ENCODE results near the gene C4orf36. TPM values are rescaled to one million over a fixed set of nuclear protein-coding genes. Genes with fewer than 3 reads are reported as not detected.

C4orf36 gene
- total RNA-seq, 1 experiment from 2014 or later: not detected

DNA sequence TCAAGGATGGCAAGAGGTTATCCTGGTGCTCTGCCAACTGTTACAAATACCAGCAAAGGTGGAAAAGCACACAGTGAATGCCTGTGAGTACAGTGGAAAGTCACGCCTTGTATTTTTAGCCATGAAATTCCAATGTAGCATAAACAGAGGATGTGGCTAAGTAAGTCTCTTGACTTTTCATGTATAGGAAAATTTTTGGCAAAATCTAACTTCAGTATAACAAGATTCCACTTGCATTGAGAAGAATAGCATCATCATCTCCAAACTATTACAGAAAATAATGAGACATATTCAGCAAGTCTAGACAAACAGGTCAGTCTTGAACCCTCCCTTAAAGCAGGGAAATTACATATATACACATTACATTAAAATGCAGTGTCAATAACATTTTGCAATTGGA, 50.9 kb downstream of the C4orf36 start:
- Histone ChIP-seq H3K27me3 (ENCODE audit: low read length) (no peaks in the 10 kb centered on the region), H3K36me3 (ENCODE audit: insufficient read depth, low read length) (no peaks in the 10 kb centered on the region), H4K20me1 (ENCODE audit: insufficient read depth, low read depth, low read length) (no peaks in the 10 kb centered on the region), H3K4me1 (ENCODE audit: low read length) (no peaks in the 10 kb centered on the region), H3K9ac (ENCODE audit: low read length) (no peak overlapping the region), H3K4me2 (ENCODE audit: low read depth, low read length, poor library complexity, severe bottlenecking) (no peak overlapping the region), H3K9me2 (replicated peaks; ENCODE audit: insufficient read depth, low read length) (no peaks in the 10 kb centered on the region), H3K79me2 (ENCODE audit: low read length) (no peaks in the 10 kb centered on the region), H3K9me3 (ENCODE audit: low read length) (no peaks in the 10 kb centered on the region), H2AFZ (ENCODE audit: low read length) (no peak overlapping the region), H3K4me3 (ENCODE audit: low read length) (no peak overlapping the region), H3K27ac (ENCODE audit: low read length) (no peak overlapping the region)
- DNase-seq: no peak

DNA sequence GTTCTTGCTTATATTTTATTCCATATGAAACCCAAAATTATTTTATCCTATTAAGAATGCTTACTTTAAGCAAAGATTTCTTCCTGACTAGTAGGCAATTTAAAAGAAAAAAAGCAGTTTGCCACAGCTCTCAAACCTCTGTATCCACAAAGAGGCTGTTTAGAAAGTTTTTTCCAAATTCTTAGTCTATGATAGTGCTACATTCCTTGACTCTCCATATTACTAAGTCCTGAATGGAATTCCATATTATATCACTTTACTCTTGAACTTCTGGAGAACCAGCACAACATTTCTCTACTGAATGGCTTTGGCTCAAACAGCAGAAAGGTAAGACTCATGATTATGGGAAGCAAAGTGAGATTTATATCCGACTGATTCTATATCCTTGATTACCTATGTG, 51.4 kb downstream of the C4orf36 start:
- H3K9me3 ChIP-seq (ENCODE audit: low read length): no peaks in the 10 kb centered on the region
- H3K36me3 ChIP-seq (ENCODE audit: insufficient read depth, low read length): no peaks in the 10 kb centered on the region
- no peak overlapping the region for H2AFZ ChIP-seq (ENCODE audit: low read length)
- no peak for DNase-seq
- no peaks in the 10 kb centered on the region for H3K4me1 ChIP-seq (ENCODE audit: low read length)
- H3K4me2 ChIP-seq (ENCODE audit: low read depth, low read length, poor library complexity, severe bottlenecking): no peak overlapping the region
- H3K4me3 ChIP-seq (ENCODE audit: low read length): no peak overlapping the region
- H3K79me2 ChIP-seq (ENCODE audit: low read length): no peaks in the 10 kb centered on the region
- no peaks in the 10 kb centered on the region for H3K27me3 ChIP-seq (ENCODE audit: low read length)
- no peaks in the 10 kb centered on the region for H4K20me1 ChIP-seq (ENCODE audit: insufficient read depth, low read depth, low read length)
- no peak overlapping the region for H3K9ac ChIP-seq (ENCODE audit: low read length)
- no peaks in the 10 kb centered on the region for H3K9me2 ChIP-seq (replicated peaks; ENCODE audit: insufficient read depth, low read length)
- H3K27ac ChIP-seq (ENCODE audit: low read length): no peak overlapping the region

DNA sequence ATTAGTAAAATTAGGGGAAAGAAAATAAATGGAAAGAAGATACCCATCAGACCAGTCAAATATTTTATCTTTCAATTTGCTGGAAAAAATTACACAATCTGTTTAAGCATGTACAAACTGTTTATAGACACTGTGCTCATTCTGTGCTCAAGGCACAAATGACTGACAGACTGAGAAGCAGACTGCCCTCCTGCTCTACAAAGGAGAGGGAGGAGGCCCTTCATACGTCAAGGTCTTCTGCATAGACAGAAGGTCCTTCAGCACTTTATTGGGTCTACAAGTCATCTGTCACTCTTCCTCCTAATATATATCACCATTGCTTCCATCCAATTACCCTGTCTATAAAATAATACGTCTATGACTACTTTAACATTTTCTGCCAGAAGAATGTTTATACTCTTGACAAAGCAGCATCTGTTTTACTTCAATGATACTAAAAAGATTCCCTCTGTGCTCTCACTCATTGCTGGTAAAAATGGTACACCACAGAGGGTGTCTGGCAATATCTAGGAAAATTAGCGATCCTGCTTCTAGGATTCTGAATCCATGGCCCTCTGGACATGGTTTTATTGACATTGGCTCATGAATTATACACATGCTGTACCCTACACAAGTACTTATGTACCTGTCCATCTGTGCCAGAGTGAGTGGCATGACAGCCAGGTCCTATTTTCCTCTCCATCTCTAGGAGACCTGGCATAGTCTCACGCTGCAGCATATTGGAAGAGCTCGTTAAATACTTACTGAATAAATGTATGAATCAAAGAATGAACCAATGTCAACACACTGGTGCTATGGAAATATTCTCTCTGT, 54.3 kb downstream of the C4orf36 start:
- DNase-seq: no peak

DNA sequence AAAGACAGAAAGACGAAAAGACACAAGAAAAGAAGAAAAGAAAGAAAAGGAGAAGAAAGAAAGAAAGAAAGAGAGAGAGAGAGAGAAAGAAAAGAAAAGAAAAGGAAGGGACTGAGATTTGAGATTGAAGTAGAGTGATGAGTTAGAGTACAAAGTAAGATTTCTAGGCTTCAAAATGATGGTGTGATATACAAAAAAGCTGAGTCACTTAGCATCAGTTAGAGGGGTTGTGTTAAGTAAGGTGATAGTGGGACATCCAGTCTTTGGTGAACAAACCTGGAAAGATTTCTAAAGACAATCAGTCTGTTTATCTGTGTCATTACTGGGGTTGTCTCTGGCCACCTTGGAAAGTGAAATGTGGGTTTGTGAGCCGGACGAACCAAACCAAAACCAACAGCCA, 56.5 kb downstream of the C4orf36 start:
- H3K9me2 ChIP-seq (replicated peaks; ENCODE audit: insufficient read depth, low read length): no peaks in the 10 kb centered on the region
- no peaks in the 10 kb centered on the region for H3K79me2 ChIP-seq (ENCODE audit: low read length)
- no peaks in the 10 kb centered on the region for H4K20me1 ChIP-seq (ENCODE audit: insufficient read depth, low read depth, low read length)
- no peak overlapping the region for H3K27ac ChIP-seq (ENCODE audit: low read length)
- H3K4me3 ChIP-seq (ENCODE audit: low read length): no peak overlapping the region
- no peaks in the 10 kb centered on the region for H3K36me3 ChIP-seq (ENCODE audit: insufficient read depth, low read length)
- H3K27me3 ChIP-seq (ENCODE audit: low read length): no peaks in the 10 kb centered on the region
- DNase-seq: no peak
- no peaks in the 10 kb centered on the region for H3K4me1 ChIP-seq (ENCODE audit: low read length)
- H3K9ac ChIP-seq (ENCODE audit: low read length): no peak overlapping the region
- H3K9me3 ChIP-seq (ENCODE audit: low read length): no peaks in the 10 kb centered on the region
- H2AFZ ChIP-seq (ENCODE audit: low read length): no peak overlapping the region
- H3K4me2 ChIP-seq (ENCODE audit: low read depth, low read length, poor library complexity, severe bottlenecking): no peak overlapping the region

More for the DNA sequence above, 54.3 kb downstream of the C4orf36 start:
- Histone ChIP-seq H3K27ac (ENCODE audit: low read length) (no peak overlapping the region), H2AFZ (ENCODE audit: low read length) (no peak overlapping the region), H3K27me3 (ENCODE audit: low read length) (no peaks in the 10 kb centered on the region), H3K9me2 (replicated peaks; ENCODE audit: insufficient read depth, low read length) (no peaks in the 10 kb centered on the region), H3K36me3 (ENCODE audit: insufficient read depth, low read length) (no peaks in the 10 kb centered on the region), H3K4me1 (ENCODE audit: low read length) (no peaks in the 10 kb centered on the region), H3K4me3 (ENCODE audit: low read length) (no peak overlapping the region), H3K79me2 (ENCODE audit: low read length) (no peaks in the 10 kb centered on the region), H3K4me2 (ENCODE audit: low read depth, low read length, poor library complexity, severe bottlenecking) (no peak overlapping the region), H3K9ac (ENCODE audit: low read length) (no peak overlapping the region), H4K20me1 (ENCODE audit: insufficient read depth, low read depth, low read length) (no peaks in the 10 kb centered on the region), H3K9me3 (ENCODE audit: low read length) (no peaks in the 10 kb centered on the region)

DNA sequence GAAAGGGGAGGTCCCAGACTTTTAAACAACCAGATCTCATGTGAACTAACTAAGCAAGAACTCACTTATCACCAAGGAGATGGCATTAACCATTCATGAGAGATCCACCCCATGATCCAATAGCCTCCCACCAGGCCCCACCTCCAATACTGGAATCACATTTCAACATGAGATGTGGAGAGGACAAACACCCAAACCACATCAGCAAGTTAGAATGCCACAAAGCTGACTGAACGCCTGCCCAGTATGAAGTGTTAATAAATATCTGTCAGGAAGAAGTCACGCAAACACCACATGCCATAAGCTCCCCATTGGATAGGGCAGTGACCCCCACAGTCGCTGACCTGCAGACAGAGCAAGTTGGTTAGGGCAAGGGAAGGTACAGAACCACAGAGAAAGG, 57.3 kb downstream of the C4orf36 start:
- no peak overlapping the region for H3K4me3 ChIP-seq (ENCODE audit: low read length)
- no peak for DNase-seq
- H3K4me1 ChIP-seq (ENCODE audit: low read length): no peaks in the 10 kb centered on the region
- H3K79me2 ChIP-seq (ENCODE audit: low read length): no peaks in the 10 kb centered on the region
- H3K27me3 ChIP-seq (ENCODE audit: low read length): no peaks in the 10 kb centered on the region
- H3K27ac ChIP-seq (ENCODE audit: low read length): no peak overlapping the region
- H4K20me1 ChIP-seq (ENCODE audit: insufficient read depth, low read depth, low read length): no peaks in the 10 kb centered on the region
- H3K36me3 ChIP-seq (ENCODE audit: insufficient read depth, low read length): no peaks in the 10 kb centered on the region
- H3K4me2 ChIP-seq (ENCODE audit: low read depth, low read length, poor library complexity, severe bottlenecking): no peak overlapping the region
- no peaks in the 10 kb centered on the region for H3K9me3 ChIP-seq (ENCODE audit: low read length)
- no peak overlapping the region for H2AFZ ChIP-seq (ENCODE audit: low read length)
- H3K9ac ChIP-seq (ENCODE audit: low read length): no peak overlapping the region
- no peaks in the 10 kb centered on the region for H3K9me2 ChIP-seq (replicated peaks; ENCODE audit: insufficient read depth, low read length)

DNA sequence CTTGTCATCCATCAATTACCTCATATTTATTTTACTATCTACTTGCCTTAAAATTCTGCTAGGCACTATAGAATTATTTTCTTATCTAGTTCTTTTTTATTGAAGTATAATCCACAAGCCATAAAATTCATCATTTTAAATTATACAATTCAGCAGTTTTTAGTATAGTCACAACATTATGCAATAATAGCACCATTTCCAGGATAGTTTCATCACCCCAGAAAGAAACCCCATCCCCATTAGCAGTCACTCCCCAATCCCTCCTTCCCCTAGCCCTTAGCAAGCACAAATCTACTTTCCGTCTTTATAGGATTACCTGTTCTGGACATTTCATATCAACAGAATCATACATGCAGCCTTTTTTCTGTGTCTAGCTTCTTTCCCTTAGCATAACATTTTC, 58.6 kb downstream of the C4orf36 start:
- Histone ChIP-seq H3K4me2 (ENCODE audit: low read depth, low read length, poor library complexity, severe bottlenecking) (no peak overlapping the region), H3K9me3 (ENCODE audit: low read length) (no peaks in the 10 kb centered on the region), H3K4me1 (ENCODE audit: low read length) (no peaks in the 10 kb centered on the region), H4K20me1 (ENCODE audit: insufficient read depth, low read depth, low read length) (no peaks in the 10 kb centered on the region), H3K79me2 (ENCODE audit: low read length) (no peaks in the 10 kb centered on the region), H3K36me3 (ENCODE audit: insufficient read depth, low read length) (no peaks in the 10 kb centered on the region), H2AFZ (ENCODE audit: low read length) (no peak overlapping the region), H3K9me2 (replicated peaks; ENCODE audit: insufficient read depth, low read length) (no peaks in the 10 kb centered on the region), H3K9ac (ENCODE audit: low read length) (no peak overlapping the region), H3K27me3 (ENCODE audit: low read length) (no peaks in the 10 kb centered on the region), H3K27ac (ENCODE audit: low read length) (no peak overlapping the region), H3K4me3 (ENCODE audit: low read length) (no peak overlapping the region)
- DNase-seq: no peak

DNA sequence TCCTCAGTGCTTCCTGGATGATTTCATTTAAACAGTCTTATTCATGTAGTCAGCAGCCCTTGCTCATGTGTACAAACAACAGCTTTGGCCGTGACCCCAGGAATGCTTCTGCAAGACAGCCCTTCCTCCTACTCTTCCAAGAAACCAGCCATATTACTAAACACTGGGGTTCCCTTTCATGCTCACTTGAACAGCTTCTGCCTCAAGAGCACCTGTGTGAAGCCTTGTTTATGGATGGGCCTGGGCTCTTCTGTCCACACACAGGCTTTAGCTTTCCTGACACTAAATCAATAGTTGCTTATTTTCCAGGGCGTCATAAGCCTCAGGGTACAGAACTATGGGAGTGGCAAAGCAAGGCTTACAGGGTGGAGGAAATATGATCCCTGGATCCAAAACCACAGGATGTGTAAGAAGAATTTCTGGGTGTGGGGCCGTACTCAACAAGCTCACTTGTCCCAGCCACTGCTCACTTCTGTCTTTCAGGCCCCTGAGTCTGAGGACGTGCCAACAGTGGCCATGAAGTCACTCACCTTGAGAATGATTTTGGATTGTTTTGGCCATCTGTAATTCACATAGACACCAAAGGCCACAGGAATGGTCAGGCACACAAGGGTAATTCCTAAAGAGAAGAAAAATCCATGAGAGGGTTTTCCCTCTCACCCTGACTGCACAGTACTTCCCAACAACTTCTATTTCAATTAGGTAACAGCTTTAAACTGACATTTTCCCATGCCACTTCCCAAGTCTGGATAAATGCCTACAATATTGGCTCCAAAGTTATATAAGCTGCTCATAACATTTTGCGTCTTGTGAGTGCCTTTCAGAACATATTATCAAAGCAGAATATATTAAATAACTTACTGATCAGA, 60.7 kb downstream of the C4orf36 start:
- no peak overlapping the region for H3K4me2 ChIP-seq (ENCODE audit: low read depth, low read length, poor library complexity, severe bottlenecking)
- no peak overlapping the region for H3K4me3 ChIP-seq (ENCODE audit: low read length)
- no peak for DNase-seq
- no peak overlapping the region for H3K9ac ChIP-seq (ENCODE audit: low read length)
- no peaks in the 10 kb centered on the region for H3K36me3 ChIP-seq (ENCODE audit: insufficient read depth, low read length)
- no peaks in the 10 kb centered on the region for H3K9me2 ChIP-seq (replicated peaks; ENCODE audit: insufficient read depth, low read length)
- no peaks in the 10 kb centered on the region for H3K27me3 ChIP-seq (ENCODE audit: low read length)
- no peaks in the 10 kb centered on the region for H3K9me3 ChIP-seq (ENCODE audit: low read length)
- H2AFZ ChIP-seq (ENCODE audit: low read length): no peak overlapping the region
- no peaks in the 10 kb centered on the region for H3K79me2 ChIP-seq (ENCODE audit: low read length)
- no peaks in the 10 kb centered on the region for H4K20me1 ChIP-seq (ENCODE audit: insufficient read depth, low read depth, low read length)
- no peaks in the 10 kb centered on the region for H3K4me1 ChIP-seq (ENCODE audit: low read length)
- H3K27ac ChIP-seq (ENCODE audit: low read length): no peak overlapping the region
